Panc1 (cell line): ENCODE results near the gene GPC2. TPM values are rescaled to one million over a fixed set of nuclear protein-coding genes. Genes with fewer than 3 reads are reported as not detected.

Experiments used
- ATAC-seq: fragments of 200-7000 bp; cut with Tn5 transposase; 2 replicates; pipeline ENCODE4 v1.9.1; 2020; ENCODE audit warnings: mild to moderate bottlenecking, moderate library complexity
- BruUV-seq: library from RNA; stranded (reverse); fragments of 400-500 nt; replicated peaks from 2 replicates; lab custom pipeline; 2021; lab: Mats Ljungman, UMichigan
- CTCF ChIA-PET: fragments of 300-600 bp; sonication (Branson Sonifier 250); formaldehyde crosslinking; loops from one replicate; lab custom pipeline; 2022; ENCODE audit warnings: antibody characterized with exemption; lab: Charles Lee
- POLR2A ChIA-PET: fragments of 300-600 bp; sonication (Branson Sonifier 250); formaldehyde crosslinking; loops from one replicate; lab custom pipeline; 2022; ENCODE audit warnings: antibody characterized with exemption; lab: Charles Lee
- DNase-seq: peaks from one replicate; pipeline ENCODE4 v3.0.0-alpha.2; 2010; ENCODE audit warnings: low read depth, low spot score
- H3K27ac ChIP-seq: 2 replicates; pipeline ENCODE4 v1.5.1; 2011; ENCODE audit warnings: mild to moderate bottlenecking, low read length, inconsistent platforms
- H3K27me3 ChIP-seq: fragments of 200-500 bp; sonication (Bioruptor generic); 2 replicates; pipeline ENCODE4 v1.6.0; 2014; ENCODE audit warnings: low read length, inconsistent platforms; ENCODE audit not compliant: control insufficient read depth, insufficient read depth
- H3K36me3 ChIP-seq: fragments of 200-500 bp; sonication (Bioruptor generic); 2 replicates; pipeline ENCODE4 v1.5.1; 2014; ENCODE audit warnings: inconsistent platforms, mild to moderate bottlenecking, low read length, moderate library complexity; ENCODE audit not compliant: control insufficient read depth, insufficient read depth
- H3K4me1 ChIP-seq: 2 replicates; pipeline ENCODE4 v1.5.1; 2011; ENCODE audit warnings: inconsistent platforms, mild to moderate bottlenecking, low read length, moderate library complexity; ENCODE audit not compliant: control insufficient read depth, insufficient read depth
- H3K4me3 ChIP-seq, 2 experiments: 2 replicates each; pipeline ENCODE4 v1.5.1; 2011 to 2012; ENCODE audit warnings: low read depth in 2 of 2, low read length in 2 of 2, mild to moderate bottlenecking in 2 of 2, inconsistent platforms in 1 of 2, moderate library complexity in 1 of 2
- H3K9me3 ChIP-seq: fragments of 200-500 bp; sonication (Bioruptor generic); 2 replicates; pipeline ENCODE4 v1.5.1; 2014; ENCODE audit warnings: low read depth, mild to moderate bottlenecking, inconsistent platforms, low read length, moderate library complexity; ENCODE audit not compliant: control insufficient read depth, insufficient read depth
- CTCF ChIP-seq: fragments of 450-650 bp; IDR thresholded peaks from 2 replicates; pipeline ENCODE4 v1.5.1; 2017; ENCODE audit warnings: mild to moderate bottlenecking
- POLR2AphosphoS5 ChIP-seq: IDR thresholded peaks from 2 replicates; pipeline ENCODE4 v1.6.1; 2012; ENCODE audit warnings: mild to moderate bottlenecking, low read depth, low read length, moderate library complexity
- SIN3A ChIP-seq: IDR thresholded peaks from 2 replicates; pipeline ENCODE4 v1.6.1; 2012; ENCODE audit warnings: low read depth, mild to moderate bottlenecking, low read length, moderate library complexity, borderline replicate concordance; ENCODE audit not compliant: insufficient read depth
- TCF7L2 ChIP-seq: IDR thresholded peaks from 2 replicates; pipeline ENCODE4 v1.6.1; 2011; ENCODE audit warnings: mild to moderate bottlenecking, low read depth, low read length, inconsistent platforms
- in situ Hi-C: cut with HindIII; loops from 2 replicates; pipeline ENCODE4 v1.10.0; 2016; ENCODE audit warnings: low sequenced_read_pairs, low pct_unique_long_range_greater_than_20kb
- intact Hi-C: fragments of 100-400 bp; cut with micrococcal nuclease; formaldehyde crosslinking; loops from one replicate; pipeline ENCODE4 v1.10.0; 2022; ENCODE audit not compliant: unreplicated experiment
- total RNA-seq: library from RNA; stranded (reverse); gene quantifications from one replicate; pipeline ENCODE4 v1.2.1, GENCODE V29; 2021; ENCODE audit not compliant: unreplicated experiment
- TF ChIP-seq, protein P1 (sequence below), 2 experiments: IDR thresholded peaks; 2 replicates each; pipeline ENCODE4 v1.6.1; 2011 to 2012; ENCODE audit warnings: low read depth in 2 of 2, control low read depth in 1 of 2, low read length in 1 of 2, mild to moderate bottlenecking in 1 of 2, moderate library complexity in 1 of 2; ENCODE audit not compliant: insufficient read depth in 1 of 2

GPC2 gene
- total RNA-seq, 1 experiment from 2014 or later, result 7.9 TPM

DNA sequence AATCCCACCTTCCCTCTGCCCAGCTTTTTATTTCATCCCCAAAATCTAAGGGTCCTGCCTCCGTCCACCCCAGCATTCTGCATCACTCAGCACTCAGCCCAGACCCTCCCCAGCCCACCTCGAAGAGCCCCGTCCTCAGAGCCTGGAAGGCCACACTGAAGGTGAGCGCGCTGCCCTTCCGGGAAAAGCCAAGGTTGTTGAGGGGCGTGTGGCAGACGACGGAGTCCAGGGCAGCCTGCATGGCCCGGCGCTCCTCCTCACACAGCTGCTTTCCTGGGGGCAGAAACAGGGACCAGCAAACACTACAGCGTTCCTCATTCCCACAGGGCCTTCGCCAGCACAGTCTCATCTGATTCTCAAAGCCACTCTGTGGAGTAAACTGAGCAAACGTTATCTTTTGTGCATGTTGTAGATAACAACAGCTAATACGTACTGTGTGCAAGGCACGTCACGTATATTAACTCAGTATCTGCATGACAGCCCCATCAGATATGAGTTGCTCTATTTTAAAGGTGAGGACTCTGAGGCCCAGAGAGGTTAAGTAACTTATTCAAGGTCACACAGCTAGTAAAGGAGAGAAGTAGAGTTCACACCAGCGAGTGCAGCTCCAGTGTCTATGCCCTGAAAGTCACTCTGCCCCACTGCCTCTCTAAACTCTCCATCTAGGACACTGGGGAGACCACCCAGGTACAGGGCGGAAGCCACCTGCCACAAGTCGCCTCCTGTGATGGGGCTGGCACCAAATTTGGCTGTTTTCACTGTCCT, 21.4 kb downstream of the GPC2 start:
- H3K9me3 ChIP-seq, result no peaks in the 10 kb centered on the region
- ChIA-PET CTCF (no interaction called here), POLR2A (no interaction called here)
- no peak for ATAC-seq
- in situ Hi-C loops, result no loop called here
- TF ChIP-seq, protein P1, sequence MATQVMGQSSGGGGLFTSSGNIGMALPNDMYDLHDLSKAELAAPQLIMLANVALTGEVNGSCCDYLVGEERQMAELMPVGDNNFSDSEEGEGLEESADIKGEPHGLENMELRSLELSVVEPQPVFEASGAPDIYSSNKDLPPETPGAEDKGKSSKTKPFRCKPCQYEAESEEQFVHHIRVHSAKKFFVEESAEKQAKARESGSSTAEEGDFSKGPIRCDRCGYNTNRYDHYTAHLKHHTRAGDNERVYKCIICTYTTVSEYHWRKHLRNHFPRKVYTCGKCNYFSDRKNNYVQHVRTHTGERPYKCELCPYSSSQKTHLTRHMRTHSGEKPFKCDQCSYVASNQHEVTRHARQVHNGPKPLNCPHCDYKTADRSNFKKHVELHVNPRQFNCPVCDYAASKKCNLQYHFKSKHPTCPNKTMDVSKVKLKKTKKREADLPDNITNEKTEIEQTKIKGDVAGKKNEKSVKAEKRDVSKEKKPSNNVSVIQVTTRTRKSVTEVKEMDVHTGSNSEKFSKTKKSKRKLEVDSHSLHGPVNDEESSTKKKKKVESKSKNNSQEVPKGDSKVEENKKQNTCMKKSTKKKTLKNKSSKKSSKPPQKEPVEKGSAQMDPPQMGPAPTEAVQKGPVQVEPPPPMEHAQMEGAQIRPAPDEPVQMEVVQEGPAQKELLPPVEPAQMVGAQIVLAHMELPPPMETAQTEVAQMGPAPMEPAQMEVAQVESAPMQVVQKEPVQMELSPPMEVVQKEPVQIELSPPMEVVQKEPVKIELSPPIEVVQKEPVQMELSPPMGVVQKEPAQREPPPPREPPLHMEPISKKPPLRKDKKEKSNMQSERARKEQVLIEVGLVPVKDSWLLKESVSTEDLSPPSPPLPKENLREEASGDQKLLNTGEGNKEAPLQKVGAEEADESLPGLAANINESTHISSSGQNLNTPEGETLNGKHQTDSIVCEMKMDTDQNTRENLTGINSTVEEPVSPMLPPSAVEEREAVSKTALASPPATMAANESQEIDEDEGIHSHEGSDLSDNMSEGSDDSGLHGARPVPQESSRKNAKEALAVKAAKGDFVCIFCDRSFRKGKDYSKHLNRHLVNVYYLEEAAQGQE (IDR thresholded peaks at IDR 0.05; ENCODE audit: insufficient read depth in 1 of 2, low read depth in 2 of 2, low read length in 1 of 2), result no peak
- TF ChIP-seq SIN3A, result no peak
- no peak for TF ChIP-seq TCF7L2
- no peak for TF ChIP-seq CTCF
- no peak for TF ChIP-seq POLR2AphosphoS5
- DNase-seq, result no peak
- H3K4me1 ChIP-seq, result peaks cover 44% of the 10 kb centered on the region
- no TSS peak for BruUV-seq
- H3K36me3 ChIP-seq, result peaks cover 6% of the 10 kb centered on the region
- no peaks in the 10 kb centered on the region for H3K27me3 ChIP-seq
- H3K27ac ChIP-seq, result peak overlapping the region; percentile 81
- intact Hi-C loops, result no loop called here
- no peak overlapping the region for H3K4me3 ChIP-seq

- in situ Hi-C loops (no loop called here), intact Hi-C loops (no loop called here)
- ChIA-PET CTCF (no interaction called here), POLR2A (interaction anchor here (0.6 kb wide), 1 partner anchor 53 kb away, joined by 8 read pairs; the partner anchor contains the start of gene AP4M1)
- H3K27ac ChIP-seq, result no peak overlapping the region; the same call in 1 of the 2 replicates
- H3K27me3 ChIP-seq, result no peaks in the 10 kb centered on the region
- H3K9me3 ChIP-seq, result no peaks in the 10 kb centered on the region
- DNase-seq (no peak), ATAC-seq (peak; percentile 7; the same call in 1 of the 2 replicates)
- TF ChIP-seq TCF7L2 (no peak), SIN3A (no peak), POLR2AphosphoS5 (peak; percentile 45; the same call in 1 of the 2 replicates), CTCF (no peak)
- TF ChIP-seq, protein P1 (IDR thresholded peaks at IDR 0.05; ENCODE audit: insufficient read depth in 1 of 2, low read depth in 2 of 2, low read length in 1 of 2), result no peak
- no TSS peak for BruUV-seq
- H3K4me1 ChIP-seq, result peaks cover 49% of the 10 kb centered on the region
- H3K4me3 ChIP-seq, result no peak overlapping the region
- H3K36me3 ChIP-seq, result peaks cover 6% of the 10 kb centered on the region
These were observed 22.3 kb downstream of the GPC2 start for GRCh38 chr7:100154651-100155491.
